MG63 (cell line): ENCODE measurements around the gene TDP2. TPM values are rescaled to one million over a fixed set of nuclear protein-coding genes. Genes with fewer than 3 reads are reported as not detected.

Source experiments
- DNase-seq: peaks from one replicate; pipeline ENCODE4 v3.0.0-alpha.2; 2020
- H3K27me3 ChIP-seq: fragments of 250-450 bp; sonication (Bioruptor Pico); 2 replicates; pipeline ENCODE4 v1.5.1; 2020; ENCODE audit warnings: mild to moderate bottlenecking, moderate library complexity
- H3K36me3 ChIP-seq: fragments of 250-450 bp; sonication (Bioruptor Pico); 2 replicates; pipeline ENCODE4 v1.5.1; 2020; ENCODE audit warnings: mild to moderate bottlenecking, moderate library complexity
- H3K4me3 ChIP-seq: fragments of 250-450 bp; sonication (Bioruptor Pico); 2 replicates; pipeline ENCODE4 v1.5.1; 2020; ENCODE audit warnings: mild to moderate bottlenecking, moderate library complexity
- H3K9me3 ChIP-seq: fragments of 250-450 bp; sonication (Bioruptor Pico); 2 replicates; pipeline ENCODE4 v1.5.1; 2020; ENCODE audit warnings: mild to moderate bottlenecking, moderate library complexity
- total RNA-seq: library from RNA; depleted of rRNA; stranded (reverse); fragments of >200 nt; shearing (Covaris generic); gene quantifications from 2 replicates; pipeline ENCODE4 v1.2.3, GENCODE V29; 2014; ENCODE audit warnings: low replicate concordance; rRNA removed

Gene TDP2
- total RNA-seq, 1 experiment from 2014 or later = 18.5 TPM

DNA sequence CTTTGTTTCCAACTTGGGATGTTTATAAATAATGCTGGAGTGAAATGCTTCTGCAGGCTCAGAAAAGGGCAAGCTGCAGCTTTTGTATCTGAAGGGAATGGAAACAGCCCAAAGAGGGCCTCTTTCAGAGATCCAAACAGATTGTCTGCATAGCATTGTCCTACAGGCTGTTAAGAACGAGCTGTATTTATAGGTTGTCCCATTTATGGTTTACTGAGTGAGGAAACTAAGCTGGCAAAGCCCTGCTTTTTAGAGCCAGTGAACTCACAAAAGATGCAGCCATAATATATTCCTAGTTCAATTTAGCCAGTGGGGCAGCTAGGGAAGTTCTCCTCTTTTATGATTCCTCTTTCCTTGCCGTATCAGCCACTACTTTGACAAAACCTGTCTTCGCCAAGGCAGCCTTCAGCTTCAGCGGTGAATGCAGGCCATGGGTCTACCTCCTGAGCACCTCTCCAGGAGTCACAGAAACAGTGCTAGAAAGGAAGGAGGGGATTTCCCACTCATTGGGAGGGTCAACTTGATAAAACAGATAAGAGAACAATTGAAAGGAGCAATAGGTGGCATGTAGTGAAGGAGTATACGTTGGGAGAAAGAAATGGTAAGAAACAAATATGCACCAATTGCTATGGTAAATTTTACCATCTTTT, 35.7 kb downstream of the TDP2 start:
- DNase-seq = no peak
- H3K36me3 ChIP-seq = no peaks in the 10 kb centered on the region
- no peak overlapping the region for H3K4me3 ChIP-seq
- H3K9me3 ChIP-seq = no peaks in the 10 kb centered on the region
- no peaks in the 10 kb centered on the region for H3K27me3 ChIP-seq

DNA sequence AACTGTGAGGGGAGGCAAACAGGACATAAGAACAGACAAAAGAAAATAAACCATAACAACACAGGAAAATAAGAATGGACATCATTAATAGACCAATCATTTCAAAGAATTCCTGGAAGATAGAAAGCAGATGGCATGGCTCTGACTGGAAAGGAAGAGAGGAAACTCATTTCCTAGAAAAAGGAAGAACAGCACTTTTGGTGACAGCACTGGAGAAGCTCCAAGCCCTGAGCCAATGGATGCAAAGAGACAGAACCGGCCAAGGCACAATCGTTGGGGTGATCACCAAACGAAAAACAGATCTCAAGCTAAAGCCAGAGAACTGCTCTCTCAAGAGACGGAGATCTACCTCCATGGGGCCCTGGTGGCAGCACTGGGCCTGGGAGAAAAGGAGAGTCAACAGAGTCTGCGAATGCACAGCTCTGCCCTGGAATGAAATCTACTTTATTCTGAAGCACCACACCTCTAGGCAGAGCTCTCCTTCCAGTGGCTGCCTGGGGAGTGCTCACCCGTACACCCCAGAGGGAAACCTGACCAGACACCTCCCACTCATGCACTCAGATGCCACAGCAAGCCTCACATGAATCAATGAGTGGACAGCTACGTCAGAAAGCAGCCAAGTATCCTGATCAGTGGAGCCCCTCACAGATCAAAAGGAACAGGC, 44.9 kb downstream of the TDP2 start:
- DNase-seq = no peak
- Histone ChIP-seq H3K4me3 (no peak overlapping the region), H3K9me3 (no peaks in the 10 kb centered on the region), H3K36me3 (no peaks in the 10 kb centered on the region), H3K27me3 (no peaks in the 10 kb centered on the region)

DNA sequence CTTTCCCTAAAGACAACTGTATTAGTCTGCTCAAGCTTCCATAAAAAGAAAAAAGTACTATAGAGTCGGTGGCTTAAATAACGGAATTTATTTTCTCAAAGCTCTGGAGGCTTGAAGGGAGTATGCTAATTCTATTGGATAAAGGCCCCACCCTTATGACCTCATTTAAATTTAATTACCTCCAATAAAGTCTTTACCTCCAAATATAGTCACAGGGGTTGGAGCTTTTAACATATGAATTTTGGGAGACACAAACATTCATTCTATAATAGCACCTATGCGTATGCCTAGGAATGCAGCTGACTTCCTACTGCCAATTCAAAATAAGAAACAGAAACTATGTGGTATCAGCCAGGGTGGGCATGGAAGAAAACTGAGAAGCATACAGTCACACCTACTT, 46.1 kb downstream of the TDP2 start:
- Histone ChIP-seq H3K27me3 (no peaks in the 10 kb centered on the region), H3K36me3 (no peaks in the 10 kb centered on the region), H3K4me3 (no peak overlapping the region), H3K9me3 (no peaks in the 10 kb centered on the region)
- no peak for DNase-seq

DNA sequence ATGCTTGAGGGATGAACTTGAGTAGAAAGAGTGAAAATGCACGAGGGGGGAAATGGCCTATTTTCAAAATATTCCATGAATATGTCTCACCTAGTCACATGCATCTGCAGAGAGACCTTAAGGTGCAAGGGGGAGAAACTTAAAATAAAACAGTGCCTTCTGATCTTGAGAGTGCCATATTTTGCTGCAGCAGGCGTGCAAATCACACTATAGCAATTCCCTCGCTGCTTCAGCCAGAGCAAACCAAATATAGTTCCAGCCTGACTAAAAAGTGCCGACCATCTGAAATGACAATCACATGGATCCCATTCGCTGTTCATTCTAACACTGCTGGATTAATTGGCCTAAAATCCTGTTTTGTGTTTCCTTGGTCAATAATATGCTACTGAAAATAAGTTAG, 47.0 kb downstream of the TDP2 start:
- Histone ChIP-seq H3K9me3 (no peaks in the 10 kb centered on the region), H3K36me3 (no peaks in the 10 kb centered on the region), H3K27me3 (no peaks in the 10 kb centered on the region), H3K4me3 (no peak overlapping the region)
- DNase-seq = no peak

DNA sequence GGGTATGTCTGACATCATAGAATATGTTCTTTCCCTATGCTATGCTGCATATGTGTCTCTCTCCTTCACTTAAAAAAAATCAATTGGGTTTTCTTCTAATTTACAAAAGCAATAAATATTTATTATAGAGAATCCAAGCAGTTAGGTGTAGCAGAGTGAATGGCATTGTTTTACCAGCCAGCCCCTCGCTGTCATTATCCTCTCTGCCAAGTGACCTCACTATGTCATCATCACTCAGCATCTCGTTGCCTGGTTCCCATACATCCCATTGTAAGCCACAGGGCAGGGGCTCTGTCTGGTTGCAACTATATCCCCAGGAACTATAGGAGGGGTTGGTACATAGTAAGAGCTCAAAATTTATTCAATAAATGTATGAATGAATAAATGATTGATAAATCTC, 52.1 kb downstream of the TDP2 start:
- Histone ChIP-seq H3K27me3 (no peaks in the 10 kb centered on the region), H3K9me3 (no peaks in the 10 kb centered on the region), H3K36me3 (no peaks in the 10 kb centered on the region), H3K4me3 (no peak overlapping the region)
- DNase-seq = no peak

DNA sequence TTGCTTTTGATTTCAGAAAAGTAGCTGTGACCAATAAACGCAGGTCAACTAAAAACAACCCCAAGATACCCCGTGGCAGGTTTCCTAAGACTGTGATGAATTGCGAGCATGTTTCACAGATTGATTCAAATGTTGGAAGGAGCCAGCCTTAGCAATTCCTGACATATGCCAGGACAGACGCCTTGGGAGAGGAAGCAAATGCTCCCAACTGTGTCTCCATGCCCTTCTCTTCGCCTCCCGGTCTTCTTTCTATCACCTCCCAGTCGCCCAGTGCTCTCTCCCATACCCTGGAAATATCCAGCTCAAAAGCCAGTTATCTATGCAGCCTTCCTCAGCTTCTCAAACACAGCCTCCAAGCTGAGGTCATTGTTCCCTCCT, 52.7 kb downstream of the TDP2 start:
- Histone ChIP-seq H3K27me3 (no peaks in the 10 kb centered on the region), H3K36me3 (no peaks in the 10 kb centered on the region), H3K9me3 (no peaks in the 10 kb centered on the region), H3K4me3 (no peak overlapping the region)
- DNase-seq = no peak

DNA sequence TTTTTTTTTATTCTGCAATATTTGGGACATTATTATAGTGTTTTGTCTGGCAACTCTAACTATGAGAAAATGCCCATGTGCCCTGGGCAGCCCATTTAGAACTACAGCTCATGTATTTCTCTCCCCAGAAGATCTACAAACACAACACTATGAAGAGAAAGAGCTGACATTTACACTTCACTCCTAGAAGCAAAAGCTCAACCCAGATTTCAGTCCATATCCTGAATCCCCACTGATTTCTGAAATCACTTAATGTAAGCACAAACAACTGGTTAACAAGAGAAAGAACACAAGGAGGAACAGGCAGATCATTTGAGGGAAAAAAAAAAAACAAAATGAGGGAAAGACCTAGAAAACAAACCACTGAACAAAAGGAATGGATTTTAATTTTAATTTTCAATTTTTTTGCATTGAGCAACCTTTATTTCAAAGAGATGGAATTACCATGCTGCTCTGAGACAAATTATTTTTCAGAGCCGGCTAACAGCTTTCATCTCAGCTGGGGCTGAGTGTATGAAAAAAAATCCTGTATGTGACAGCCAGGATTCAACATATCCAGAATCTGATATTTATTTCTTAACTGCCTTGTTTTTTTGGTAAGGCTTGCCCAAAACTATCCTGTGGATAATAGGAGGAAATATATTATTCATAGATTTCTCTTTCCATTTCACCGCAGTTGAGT, 53.2 kb downstream of the TDP2 start:
- H3K4me3 ChIP-seq = no peak overlapping the region
- H3K9me3 ChIP-seq = no peaks in the 10 kb centered on the region
- no peaks in the 10 kb centered on the region for H3K27me3 ChIP-seq
- DNase-seq = no peak
- no peaks in the 10 kb centered on the region for H3K36me3 ChIP-seq

DNA sequence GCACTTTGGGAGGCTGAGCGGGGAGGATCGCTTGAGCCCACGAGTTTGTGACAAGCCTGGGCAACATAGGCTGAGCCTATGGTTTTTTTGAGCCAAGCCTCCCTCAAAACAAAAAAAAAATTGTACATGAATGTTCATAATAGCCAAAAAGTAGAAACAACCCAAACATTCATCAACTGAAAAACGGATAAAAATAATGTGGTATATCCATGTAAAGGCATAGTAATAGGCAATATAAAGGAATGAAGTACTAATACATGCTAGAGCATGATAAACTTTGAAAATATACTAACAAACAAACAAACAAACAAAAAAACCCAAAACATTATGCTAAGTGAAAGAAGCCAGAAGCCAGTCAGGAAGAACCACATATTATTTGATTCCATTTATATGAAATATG, 56.0 kb downstream of the TDP2 start:
- H3K36me3 ChIP-seq = no peaks in the 10 kb centered on the region
- no peaks in the 10 kb centered on the region for H3K9me3 ChIP-seq
- DNase-seq = no peak
- H3K27me3 ChIP-seq = no peaks in the 10 kb centered on the region
- no peak overlapping the region for H3K4me3 ChIP-seq

DNA sequence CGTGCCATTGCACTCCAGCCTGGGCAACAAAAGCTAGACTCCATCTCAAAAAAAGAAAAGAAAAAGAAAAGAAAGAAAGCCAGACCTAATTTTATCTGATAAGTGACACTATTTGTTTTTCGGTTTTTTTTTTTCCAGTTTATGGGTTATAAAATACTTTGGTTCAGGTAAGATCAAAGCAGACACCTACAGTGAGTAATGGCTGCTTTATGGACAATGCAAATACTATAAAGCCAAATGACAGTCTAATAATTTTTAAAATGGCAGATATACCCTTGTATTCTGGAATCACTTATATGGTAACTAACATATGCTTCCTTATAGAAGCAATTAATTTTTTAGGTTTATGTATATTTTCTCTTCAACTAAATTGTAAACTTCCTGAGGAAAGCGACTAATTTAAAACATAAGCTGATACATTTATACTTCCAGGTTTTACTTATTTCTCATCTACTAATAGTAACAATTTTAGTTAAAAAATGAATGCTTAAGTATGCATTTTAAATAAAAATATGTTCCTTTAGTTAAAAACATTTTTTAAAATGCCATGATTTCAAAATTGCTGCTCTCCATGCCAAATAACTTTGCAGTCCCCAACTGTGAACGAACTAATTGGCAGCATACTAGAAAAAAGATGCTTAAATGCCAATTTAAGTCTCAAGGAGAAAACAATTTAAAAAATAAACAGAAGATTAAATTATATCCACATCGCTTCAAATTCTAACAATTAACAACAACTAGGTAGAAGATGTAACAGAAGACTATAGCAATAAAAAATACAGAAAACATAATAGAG, 59.2 kb downstream of the TDP2 start:
- no peak overlapping the region for H3K4me3 ChIP-seq
- no peaks in the 10 kb centered on the region for H3K36me3 ChIP-seq
- DNase-seq = no peak
- no peaks in the 10 kb centered on the region for H3K9me3 ChIP-seq
- no peaks in the 10 kb centered on the region for H3K27me3 ChIP-seq

DNA sequence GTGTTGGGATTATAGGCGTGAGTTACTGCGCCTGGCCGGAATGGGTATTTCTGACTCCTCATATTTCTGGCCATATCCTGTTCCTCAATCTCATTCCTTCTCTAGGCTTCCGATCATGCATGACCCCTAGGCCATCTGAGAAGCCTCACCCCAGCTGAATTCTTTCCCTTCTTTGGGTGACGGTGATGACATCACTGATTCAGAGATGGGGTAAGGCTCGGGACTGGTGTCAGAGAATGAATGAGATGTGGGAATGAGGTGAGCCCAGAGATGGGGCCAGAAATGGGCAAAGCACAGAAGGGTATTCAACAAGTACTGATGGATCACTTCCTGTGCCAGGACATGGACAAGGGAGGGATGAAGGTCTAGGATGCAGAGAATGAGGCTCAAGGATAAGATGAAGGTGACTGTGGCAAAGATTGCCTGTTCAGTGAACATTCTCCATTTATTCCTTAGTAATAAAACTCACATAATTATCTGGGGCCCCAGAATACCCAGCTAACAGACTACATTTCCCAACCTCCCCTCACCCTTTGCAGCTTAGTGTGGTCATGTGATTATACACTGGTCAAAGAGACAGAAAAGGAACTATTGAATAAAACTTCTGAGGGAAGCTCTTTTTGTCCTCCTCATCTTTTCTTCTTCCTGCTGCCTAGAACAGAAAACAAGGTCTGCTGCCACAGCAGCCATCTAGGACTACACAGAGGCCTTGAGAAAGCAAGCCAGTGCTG, 60.3 kb downstream of the TDP2 start:
- Histone ChIP-seq H3K9me3 (no peaks in the 10 kb centered on the region), H3K4me3 (no peak overlapping the region)

DNA sequence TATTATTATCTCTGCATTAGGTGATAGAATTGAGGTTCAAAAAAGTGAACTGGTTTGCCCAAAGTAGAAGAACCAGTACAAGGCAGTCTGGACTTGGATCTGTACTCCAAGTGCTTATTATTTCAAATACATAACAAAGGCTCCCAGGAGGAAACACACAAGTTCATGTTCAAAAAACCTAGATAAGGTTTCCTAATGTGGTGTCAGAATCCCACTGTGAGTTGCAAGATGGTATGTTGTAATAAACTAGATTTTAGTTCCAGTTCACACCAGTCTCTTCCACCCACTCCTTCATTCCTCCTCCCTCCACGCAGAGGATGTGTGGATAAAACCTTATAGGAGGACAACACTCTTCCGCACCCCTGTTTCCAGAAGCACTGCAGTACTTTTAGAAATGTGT, 63.5 kb downstream of the TDP2 start:
- Histone ChIP-seq H3K27me3 (no peaks in the 10 kb centered on the region), H3K4me3 (no peak overlapping the region), H3K36me3 (no peaks in the 10 kb centered on the region), H3K9me3 (no peaks in the 10 kb centered on the region)
- no peak for DNase-seq

More for the DNA sequence above, 60.3 kb downstream of the TDP2 start:
- no peaks in the 10 kb centered on the region for H3K27me3 ChIP-seq
- no peaks in the 10 kb centered on the region for H3K36me3 ChIP-seq
- DNase-seq = no peak

DNA sequence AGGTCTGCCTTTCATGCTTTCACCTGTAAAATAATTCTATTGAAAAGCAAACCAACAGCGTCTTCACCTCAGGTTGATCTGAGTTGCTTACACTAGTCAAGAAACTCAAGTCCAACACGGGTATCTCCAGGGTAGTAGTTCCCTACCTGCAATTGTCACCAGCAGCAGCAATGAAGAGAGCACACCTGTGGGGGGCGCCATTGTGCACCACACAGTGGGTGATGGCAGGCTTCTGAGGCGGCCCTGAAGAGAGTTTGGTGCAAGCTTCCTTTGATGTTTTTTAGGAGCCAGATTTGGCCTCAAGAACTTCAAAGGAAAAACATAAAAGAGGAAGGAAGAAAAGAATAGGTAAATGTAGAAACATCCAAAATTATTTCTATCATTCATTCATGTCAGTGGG, 65.8 kb downstream of the TDP2 start:
- Histone ChIP-seq H3K27me3 (no peaks in the 10 kb centered on the region), H3K9me3 (no peaks in the 10 kb centered on the region), H3K36me3 (no peaks in the 10 kb centered on the region), H3K4me3 (no peak overlapping the region)
- DNase-seq = no peak

Other genes with a start within 250 kb of the TDP2 start
- gene GPLD1, start 177.3 kb downstream of the TDP2 start, total RNA-seq = not detected in 2 replicates
- gene ALDH5A1, start 171.9 kb downstream of the TDP2 start, total RNA-seq = 1.1 and 1.5 TPM in 2 replicates
- 0.10 TPM in 1 of 2 replicates, not detected in the other for gene KIAA0319, start 20.7 kb downstream of the TDP2 start, total RNA-seq
- 1.9 and 3.7 TPM in 2 replicates for gene ACOT13, start 178 bp upstream of the TDP2 start, total RNA-seq
- gene C6orf62, start 52.3 kb upstream of the TDP2 start, total RNA-seq = 59.1 and 89.8 TPM in 2 replicates
- 35.5 and 42.3 TPM in 2 replicates for gene GMNN, start 108.0 kb upstream of the TDP2 start, total RNA-seq
- not detected in 2 replicates for gene ARMH2, start 132.0 kb upstream of the TDP2 start, total RNA-seq